DMS53 (cell line): ENCODE results near the gene MAL.
A peak's percentile ranks its signal among the peaks of the same experiment; 100 is the strongest.
"Not testable (repeated sequence)": the region's sequence is repeated elsewhere in the genome, so short reads cannot be mapped to it uniquely, and the experiment has no call there.

Experiments
- DNase-seq: peaks from one replicate; lab custom pipeline; 2025; lab: John Stamatoyannopoulos, UW

Gene MAL

DNA sequence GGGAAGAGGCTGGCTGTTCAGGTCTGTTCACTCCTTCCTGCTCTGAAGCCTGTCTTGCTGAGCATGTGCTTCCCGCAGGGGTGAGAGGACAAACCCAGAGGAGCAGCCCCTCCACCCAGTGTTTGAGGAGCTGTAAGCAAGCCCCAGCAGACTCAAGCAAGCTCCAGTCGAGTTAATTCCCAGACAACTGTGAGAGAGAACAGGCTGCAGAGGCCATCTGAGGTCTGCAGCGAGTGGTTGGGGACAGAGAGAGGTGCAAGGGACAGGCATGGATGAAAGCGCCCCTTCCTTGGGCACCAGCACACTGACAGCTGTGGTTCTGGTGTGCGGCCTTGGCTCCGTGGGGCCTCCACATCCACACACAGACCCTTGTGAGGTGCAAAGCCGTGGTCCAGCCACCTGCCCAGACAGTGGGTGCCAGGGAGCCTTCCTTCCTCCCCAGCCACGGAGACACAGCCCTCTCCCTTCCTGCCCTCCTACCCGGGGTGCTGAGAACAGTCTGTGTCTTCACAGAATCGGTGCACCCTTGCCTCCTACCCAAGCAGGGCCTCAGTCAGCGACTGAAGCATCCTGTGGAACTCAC lies 36.2 kb downstream of the MAL start:
- DNase-seq: no peak

DNA sequence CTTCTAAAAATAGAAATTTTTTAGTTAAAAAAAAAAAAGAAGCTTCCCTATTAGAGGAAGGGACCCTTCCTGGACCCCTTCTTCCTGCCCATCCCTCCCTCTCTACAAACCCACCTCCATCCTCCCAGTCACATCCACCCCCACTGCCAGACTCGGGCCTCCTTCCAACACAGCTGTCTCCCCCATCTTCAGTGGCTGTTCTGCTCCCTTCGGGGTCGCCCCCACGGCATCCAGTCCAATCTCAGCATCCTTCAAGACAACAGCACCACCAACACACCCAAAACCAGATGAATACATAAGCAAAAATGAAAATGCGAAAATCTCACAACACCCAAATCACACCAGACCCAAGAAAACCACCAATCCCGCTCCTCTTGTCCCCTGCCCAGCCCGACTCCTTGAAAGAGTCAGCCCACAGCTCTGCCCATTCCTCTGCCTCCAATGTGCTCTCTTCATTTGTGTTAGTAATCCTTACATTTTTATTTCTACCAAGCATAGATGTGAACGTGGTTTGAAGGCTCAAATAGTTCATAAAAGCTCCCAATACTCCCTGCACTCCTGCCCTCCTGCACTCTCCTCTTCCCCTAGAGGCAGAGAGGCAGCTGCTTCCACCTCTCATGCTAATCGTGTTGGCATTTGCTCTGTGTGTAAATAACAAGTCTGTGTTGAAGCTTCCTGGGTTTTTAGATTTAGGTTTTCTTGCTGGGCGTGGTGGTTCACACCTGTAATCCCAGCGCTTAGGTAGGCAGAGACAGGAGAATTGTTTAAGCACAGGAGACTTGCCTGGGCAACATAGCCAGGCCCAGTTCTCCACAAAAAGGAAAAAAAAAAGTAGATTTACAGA lies 37.0 kb downstream of the MAL start:
- peak; percentile 84 for DNase-seq

DNA sequence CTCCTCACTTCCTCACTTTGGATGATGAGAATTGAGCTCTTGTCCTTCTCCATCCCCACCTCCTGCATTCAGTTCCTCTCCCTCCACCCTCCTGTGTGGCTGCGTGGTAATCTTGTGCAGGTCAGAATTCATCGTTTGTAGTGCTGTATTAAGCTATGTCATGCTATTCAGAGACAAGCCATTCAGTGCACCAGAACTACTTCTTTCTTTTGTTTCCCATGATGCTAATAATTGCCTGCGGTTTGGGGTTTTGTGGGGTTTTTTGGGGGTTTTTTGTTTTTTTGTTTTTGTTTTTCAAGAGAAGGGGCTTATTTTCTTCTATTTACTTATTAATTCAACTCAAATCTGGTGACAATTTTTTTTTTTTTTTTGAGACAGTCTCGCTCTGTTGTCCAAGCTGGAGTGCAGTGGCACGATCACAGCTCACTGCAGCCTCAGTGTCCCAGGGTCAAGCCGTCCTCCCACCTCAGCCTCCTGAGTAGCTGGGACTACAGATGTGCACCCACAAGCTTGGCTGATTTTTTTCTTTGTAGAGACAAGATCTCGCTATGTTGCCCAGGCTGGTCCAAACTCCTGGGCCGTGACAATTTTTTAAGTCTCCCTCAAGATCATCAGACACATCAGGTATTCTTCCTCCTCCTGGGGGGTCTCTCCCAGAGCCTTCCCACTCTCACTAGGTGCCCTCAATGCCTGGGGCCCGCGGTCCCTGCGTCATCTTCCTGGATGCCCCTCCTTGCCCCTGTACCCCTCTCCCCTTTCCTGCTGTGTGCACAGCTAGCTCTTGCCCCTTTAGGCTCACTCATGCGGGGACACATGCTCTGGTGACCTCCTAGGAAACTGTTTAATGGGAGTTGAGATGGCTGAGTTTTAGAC lies 37.8 kb downstream of the MAL start:
- DNase-seq: no peak

DNA sequence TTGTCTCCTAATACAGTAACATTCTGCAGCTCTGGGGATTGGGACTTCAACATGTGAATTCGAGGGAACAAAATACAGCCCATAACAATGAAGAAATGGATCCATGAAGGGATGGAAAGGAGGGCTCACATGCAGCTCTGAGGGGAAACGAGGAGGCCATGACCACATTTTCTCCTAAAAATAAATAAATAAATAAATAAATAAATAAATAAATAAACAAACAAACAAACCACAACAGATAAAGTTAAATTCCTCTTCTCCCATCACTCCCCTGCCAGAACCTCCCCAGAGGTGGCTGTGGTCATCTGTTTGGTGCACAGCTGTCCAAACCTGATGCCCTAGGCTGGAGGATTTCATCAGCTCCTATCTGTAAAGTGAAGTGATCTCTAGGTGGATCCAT lies 42.7 kb downstream of the MAL start:
- no peak for DNase-seq

DNA sequence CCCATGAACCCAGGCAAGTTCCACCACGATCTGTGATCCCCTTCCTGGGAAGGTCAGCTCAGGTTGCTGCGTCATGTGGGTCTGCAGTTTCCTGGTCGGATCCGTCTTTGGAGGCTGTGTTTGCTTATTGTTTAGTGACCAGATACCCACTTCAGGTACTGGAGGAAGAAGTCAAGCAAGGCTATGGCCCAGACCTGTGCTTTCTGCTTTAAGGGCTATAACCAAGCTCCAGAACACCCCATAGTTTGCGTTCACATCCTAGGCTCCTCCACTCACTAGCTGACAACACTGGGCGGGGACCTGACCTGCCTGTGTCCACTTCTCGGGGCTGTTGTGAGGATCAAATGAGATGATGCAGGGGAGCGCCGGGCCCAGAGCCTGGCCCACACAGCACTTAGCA lies 44.0 kb downstream of the MAL start:
- DNase-seq: no peak

DNA sequence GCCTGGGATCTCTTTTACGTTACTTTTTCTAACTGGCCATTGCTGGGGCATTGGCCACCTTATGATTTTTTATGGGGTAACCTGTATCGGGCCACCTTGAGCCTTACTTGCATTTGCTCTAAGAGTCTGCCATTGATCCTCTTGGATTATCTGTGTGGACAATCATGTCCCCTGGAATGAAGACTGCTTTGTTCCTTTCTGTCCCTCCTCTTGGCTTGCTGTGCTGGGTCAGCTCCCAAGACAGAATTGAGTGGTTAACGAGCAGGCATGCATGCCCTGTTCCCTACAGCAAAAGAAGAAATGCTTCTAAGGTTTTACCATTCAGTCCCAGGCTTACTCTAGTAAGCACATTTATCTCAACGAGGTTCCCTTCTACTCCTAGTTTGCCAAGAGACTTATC lies 46.3 kb downstream of the MAL start:
- no peak for DNase-seq

DNA sequence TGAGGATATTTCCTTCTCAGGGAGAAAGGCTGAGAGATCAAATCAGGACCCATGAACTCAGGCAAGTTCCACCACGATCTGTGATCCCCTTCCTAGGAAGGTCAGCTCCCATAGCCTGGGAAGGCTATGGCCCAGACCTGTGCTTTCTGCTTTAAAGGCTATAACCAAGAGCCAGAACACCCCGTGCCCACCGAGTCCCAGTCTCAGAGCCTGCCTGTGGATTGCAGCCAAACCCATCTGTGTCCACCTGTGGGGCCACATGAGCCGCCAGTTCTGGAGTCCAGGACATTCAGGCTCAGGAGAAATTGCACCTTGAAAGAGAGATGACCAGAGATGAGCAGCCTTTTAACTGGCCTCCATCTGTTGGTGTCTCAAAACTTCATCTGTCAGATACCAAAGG lies 46.9 kb downstream of the MAL start:
- DNase-seq: no peak

DNA sequence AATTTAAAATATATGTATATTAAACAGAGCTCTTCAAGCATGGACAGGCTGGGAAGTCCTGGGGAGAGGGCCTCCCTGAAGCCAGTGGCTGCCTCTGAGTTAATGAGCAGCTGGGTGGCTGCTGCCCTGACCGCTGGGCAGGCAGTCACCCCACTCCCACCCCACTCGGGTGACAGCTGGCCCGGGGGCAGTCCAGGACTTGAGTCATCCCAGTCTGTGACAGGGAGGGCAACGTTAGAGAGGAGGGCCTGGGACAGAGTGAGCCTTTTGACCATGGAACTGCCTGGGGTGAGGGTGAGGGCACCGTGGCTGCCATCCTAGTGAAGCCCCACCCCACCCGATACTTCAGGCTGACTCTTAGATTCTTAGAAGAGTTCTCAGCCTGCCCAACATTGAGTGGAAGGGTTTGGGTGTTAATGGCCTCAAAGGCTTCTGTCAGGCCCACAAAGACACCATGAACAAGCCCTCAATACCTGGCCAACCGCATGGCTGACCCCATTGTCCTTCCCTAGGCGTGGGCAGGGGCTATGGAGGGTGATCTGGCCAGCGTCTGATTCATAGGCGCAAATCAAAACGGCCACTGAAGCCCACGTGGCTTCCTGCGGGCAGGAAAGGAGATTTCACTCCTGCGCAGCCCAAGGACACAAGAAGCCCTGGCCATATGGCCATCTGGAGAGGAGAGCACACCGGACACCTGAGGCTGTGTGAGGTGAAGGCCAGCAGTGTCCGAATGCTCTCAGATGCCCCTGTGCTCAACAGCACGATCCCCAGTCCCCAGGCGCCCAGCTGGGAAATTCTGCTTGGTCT lies 48.6 kb downstream of the MAL start:
- DNase-seq: no peak

DNA sequence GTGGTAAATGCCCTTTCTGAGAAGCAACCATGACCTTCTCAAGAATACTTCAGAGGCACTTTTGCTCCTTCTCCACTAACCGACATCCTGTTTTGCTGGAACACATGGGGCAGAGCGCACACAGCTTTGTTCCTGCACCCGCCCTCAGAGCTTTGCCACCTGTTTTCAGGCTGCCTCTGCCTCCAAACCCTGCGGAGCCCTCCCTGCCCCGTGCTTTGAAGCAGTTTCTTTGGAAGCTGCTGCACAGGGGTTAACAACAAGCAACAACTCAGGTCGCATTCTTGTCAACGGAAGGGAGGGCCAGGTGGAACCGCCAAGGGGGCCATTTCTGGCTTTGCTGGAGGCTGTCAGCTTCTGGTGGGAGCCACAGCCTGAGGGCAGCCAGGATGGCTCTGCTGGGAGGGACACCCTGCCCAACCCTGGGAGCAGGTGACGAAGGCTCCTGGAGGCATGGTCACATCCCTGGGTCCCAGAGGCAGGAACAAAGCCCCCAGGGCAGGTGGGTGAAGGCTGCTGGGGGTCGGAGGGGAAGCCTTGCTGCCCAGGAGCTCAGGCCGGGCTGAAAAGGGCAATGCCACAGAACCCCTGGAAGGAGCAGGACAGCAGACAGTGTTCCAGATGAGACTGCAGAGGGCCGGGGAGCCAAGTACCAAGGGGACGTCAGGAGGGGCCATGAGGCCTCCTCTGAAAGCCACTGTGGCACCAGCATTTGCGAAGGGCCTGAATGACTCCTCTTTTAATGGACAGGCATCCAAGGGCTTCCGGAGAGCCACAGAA lies 49.3 kb downstream of the MAL start:
- DNase-seq: no peak

DNA sequence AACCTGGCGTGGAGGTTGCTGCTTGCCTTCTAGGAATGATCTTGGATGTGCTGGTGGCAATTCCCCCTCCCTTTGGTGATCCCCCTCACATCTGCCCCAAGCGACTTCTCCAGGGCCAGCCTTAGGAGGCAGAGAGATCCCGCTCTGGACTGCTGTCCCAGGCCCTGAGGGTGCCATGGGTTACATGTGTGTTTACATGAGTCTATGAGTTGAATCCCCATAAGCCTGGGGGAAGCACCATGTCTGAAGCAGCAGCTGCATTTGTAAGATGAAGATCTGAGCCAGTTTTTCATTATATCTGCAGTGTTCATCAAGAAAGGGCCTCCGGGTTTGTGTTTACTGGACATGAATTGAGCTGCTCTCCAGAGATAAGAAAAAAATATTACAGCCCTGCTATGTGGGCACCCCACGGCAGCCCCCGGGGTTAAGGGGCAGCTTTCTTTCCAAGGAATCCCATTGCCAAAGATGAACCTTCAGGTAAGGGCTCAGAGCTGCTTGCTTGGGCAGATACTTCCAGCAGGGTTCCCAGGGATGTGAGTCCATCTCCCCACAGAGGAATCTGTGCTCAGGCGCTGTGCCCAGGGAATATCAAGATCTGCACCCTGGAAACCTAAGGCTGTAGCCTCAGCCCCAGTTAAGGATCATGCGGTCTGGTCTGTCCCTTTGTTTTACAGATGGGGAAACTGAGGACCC lies 50.1 kb downstream of the MAL start:
- no peak for DNase-seq

DNA sequence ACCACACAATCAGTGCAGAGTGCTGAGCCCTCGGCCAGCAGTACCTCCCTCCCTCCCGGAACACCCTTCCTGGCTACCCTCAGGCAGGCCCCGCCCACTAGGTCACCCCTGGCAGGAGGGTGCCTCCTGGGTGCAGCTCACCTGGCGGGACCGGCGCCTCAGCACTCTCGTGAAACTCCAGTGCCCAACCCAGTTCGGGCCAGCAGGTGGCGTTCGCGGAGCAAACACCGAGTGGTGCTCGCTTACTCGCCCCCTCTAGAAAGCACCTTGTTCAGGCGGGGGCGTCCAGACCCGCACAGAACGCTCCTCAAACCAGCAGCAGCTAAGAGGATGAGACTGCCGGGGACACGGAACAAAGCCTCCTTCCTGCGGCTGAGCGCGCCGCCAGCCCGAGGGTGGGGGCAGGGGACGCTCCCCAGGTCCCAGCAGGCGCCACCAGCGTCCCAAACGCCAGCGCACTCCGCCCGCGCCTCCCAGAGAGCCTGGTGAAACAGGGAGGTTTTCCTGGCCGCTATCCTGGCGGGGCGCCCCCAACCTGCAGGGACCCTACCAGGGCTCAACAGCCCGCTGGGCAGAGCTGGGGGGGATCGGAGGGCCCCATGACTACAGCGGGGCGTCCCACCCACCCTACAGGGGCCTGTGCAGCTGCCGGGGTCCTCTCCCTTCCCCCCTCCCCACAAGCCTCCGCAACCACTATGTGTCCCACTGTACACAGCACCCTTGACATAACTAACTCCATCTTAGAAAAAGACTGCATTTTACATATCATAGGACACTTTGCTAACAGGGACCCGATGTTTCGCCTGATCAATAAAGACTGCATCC lies 51.4 kb downstream of the MAL start:
- DNase-seq: peak; percentile 98

DNA sequence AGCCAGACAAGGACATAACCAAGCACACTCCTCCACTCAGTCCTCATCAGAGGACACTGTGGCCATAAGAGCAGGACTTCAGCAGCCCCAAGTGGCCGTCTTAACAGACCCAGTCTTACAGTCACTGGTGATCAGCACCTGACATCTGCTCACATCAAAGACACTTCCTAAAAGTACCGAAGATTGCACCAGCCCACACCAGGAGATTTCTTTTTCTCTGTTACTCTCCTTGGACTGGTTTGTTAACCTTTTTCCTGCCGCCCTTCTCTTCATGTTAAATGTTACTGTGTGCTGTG lies 52.0 kb downstream of the MAL start:
- peak; percentile 64 for DNase-seq

DNA sequence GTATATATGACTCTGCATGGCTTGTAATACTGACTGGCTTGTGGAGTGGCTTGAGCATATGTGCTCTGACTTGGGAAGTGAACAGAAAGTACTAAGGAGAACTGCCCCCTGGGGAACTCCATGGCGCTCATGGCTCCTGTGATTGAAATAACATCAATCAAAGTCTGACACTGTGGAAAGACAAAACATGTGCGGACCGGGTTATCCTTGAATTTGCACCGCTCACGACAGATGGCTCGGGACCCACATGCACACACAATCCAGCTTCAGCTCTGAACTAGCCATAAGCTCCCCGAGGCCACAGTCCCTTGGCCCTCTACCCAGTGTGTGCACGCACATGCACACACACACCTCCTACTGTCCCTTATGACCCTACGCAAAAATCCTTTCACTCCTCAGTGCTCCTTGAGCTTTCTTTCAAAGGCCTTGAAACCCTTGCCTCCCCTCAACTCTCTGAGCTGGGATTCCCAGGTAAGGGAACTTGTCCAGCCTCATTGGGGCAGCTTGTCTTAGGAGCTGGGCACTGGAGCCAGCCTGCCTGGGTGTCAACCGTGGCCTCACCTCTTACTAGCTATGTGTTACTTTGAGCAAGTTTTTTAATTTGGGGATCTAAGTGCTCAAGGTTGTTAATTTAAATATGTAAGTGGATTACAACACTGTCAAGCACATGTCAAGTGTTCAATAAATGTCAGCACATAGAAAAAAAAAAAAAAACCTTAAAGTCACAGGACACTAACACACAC lies 52.5 kb downstream of the MAL start:
- no peak for DNase-seq

DNA sequence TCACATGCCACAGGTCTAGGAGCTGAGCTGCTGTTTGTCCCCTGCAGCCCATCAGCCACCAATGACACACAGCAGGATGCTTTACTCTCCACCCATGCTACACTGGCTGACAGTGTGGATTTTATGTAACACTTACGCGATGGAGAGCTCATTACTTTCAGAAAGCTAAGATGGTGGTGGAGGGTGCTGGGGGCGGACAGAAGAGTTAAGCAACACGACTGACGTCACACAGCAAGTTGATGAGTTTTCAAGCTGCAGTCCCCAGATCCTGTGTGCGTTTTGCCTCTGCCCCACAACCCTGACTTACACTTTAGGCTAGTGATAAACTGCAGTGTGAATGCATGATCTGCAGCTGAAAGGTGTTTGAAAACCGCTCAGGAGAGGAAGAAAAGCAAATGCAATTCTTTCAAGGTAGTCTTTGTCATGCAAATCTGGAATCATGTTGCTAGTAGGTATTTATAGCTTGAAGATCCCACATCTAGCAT lies 53.7 kb downstream of the MAL start:
- DNase-seq: no peak

DNA sequence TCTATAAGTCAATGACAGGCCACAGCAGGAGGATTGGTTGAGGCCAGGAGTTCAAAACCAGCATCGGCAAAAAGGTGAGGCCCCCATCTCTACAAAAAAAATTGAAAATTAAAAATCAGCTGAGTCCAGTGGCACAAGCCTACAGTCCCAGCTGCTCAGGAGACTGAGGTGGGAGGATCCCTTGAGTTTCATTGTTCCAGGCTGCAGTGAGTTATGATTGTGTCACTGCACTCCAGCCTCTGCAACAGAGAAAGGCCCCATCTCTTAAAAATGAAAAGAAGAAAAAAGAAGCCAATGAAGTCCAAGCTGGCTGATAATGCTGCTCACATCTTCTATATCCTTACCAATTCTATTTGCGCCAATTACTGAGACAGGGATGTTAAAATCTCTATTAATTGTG lies 57.0 kb downstream of the MAL start:
- no peak for DNase-seq

DNA sequence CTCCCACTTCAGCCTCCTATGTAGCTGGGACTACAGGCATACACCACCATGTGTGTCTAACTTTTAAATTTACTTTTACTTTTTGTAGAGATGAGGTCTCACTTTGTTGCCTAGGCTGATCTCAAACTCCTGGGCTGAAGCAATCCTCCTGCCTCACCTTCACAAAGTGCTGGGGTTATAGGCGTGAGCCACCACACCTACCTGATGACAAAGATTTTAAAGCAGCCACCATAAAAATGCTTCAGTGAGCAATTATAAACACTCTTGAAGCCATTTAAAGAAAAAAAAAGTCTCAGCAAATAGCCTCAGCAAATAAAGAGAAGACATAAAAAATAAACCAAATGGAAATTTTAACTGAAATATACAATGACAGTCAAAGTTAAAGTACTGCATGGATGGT lies 60.5 kb downstream of the MAL start:
- DNase-seq: no peak

DNA sequence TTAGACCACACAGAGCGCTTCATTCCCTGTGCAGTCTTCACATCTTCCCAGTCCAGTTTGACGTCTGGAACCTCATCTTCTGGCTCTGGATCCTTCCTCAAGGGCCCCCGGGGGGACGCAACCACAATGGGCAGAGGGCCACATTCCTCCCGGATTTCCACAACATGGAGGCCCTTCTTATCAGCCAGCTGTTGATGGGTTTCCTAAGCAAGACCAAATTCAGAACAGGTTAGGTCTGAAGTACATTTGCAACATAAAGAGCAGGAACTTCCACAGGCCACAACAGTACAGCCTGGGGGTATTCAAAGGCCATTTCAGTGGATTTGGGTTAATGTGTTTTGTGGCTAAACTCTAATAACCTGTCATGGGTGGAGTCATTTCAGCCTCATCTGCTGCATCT lies 61.9 kb downstream of the MAL start:
- DNase-seq: no peak

DNA sequence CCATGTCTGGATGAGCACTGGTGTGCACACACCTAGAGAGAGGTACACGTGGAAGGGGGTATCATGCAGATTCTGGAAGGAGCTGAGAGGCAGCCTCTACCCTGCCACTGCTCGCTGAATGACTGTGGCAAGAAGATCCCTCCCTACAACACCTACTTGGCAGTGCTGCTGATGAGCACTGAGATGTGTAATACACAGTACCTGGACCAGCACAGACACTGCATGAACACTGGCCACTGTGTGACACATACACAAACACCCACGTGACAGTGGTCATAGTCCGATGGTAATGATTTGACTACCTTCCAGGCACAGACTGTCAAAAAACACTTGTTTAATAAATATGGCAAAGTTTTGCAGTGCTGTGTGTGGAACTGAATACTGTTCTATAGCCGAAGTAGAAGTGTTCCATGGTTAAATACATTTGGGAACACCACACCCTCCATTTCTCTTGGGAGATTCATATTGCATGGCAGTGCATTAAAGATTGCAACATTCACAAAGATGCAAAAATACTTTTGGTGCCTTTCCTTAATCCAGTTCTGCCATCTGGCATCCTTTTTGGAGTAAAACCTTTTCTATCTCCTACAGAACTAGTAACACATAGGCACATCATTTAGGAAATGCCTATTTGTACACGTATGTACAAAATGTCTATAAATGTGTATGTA lies 66.5 kb downstream of the MAL start:
- DNase-seq: no peak

DNA sequence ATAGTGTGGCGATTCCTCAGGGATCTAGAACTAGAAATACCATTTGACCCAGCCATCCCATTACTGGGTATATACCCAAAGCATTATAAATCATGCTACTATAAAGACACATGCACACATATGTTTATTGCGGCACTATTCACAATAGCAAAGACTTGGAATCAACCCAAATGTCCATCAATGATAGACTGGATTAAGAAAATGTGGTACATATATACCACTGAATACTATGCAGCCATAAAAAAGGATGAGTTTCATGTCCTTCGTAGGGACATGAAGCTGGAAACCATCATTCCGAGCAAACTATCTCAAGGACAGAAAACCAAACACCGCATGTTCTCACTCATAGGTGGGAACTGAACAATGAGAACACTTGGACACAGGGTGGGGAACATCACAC lies 72.8 kb downstream of the MAL start:
- DNase-seq: not testable (repeated sequence)
